ELR (cell line): ENCODE data around the gene ENTPD5.
"Not testable (repeated sequence)": the region's sequence is repeated elsewhere in the genome, so short reads cannot be mapped to it uniquely, and the experiment has no call there.

ENCODE experiments used
- DNase-seq: peaks from one replicate; pipeline ENCODE4 v3.0.0-alpha.2; 2015; ENCODE audit warnings: low read depth

ENTPD5 gene

GRCh38 chr14:73998726-73999125 lies 20.4 kb downstream of the ENTPD5 start:
- no peak for DNase-seq

DNA sequence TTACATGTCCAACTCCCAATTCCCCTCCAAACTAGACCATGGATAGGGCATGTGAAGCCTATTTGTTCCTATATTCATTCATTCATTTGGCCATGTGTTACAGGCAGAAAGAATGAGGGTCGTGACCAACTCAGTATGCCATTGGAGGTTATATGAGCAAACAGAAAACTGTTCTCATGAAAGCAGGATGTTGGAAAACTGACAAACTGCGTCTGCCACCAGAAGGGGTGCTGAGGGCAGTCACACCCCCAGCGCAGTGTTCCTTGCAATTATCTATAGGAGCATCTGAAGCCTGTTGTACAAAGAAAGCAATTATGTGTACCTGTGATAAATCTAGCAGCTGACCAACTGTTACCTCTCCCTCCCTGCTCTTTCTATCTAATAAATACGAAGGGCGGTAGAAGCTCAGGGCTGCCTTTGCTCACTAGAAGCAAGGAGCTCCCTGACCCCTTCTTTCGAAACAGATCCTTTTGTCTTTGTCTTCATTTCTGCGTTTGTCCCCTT lies 21.1 kb downstream of the ENTPD5 start:
- DNase-seq, result no peak

DNA sequence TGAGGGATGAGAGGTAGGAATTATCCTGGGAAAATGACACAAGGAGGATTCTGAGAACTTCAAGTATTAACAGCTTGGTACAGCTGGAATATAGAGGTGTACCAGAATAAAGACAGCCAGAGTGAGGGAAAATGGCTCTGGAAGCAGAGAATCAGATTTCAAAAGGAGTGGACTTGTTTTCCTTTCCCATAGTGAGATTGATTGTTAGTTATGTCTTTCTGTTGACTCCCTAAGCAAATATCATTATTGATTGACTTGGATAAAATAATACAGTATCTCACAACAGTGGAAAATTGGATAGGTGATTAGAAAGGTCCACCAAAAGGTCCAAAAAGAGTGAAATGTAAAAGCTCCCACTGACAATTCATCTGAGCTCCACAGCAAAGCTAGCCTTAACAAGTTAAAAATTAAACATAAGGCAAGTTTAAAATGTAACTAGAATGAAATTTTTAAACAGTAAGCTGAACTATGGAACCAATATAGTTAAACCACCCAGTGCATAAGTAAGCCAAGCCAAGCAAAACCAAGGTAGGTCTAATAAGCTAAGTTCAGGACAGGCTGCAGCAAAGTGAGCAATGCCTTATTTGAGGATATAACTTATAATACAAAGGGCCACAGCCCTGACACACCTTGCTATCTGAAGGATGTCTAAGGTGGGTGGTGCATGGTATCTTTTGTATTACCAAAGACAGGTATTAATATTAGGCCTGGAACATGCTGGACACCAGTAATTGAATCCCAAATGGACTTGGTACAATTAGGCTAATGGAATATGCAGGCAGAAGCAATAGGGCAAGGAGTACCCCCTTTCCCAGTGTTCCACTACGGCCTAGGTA lies 21.8 kb downstream of the ENTPD5 start:
- DNase-seq, result no peak

GRCh38 chr14:73996731-73997107 lies 22.4 kb downstream of the ENTPD5 start:
- no peak for DNase-seq

DNA sequence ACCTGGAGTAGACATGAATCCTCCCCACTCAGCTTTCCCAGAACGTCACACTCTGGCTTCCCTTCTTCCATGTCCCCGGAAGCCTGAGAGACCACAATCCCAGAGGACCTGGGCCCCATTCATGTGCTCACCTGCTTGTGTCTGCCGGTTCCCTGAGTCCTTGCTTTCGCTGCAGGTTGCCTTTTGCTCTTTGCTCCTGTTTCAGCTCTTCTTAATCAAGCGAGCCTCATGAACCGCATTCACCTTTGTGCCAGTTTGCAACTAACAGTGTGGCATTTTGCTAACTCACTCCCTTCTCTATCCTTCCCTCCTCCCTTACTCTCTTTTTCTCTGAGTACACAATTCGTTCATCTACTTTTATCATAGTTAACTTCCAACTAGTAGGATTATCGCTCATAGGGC lies 23.1 kb downstream of the ENTPD5 start:
- no peak for DNase-seq

- DNase-seq, result not testable (repeated sequence)
Observed at GRCh38 chr14:73994926-73995325, 24.2 kb downstream of the ENTPD5 start.

DNA sequence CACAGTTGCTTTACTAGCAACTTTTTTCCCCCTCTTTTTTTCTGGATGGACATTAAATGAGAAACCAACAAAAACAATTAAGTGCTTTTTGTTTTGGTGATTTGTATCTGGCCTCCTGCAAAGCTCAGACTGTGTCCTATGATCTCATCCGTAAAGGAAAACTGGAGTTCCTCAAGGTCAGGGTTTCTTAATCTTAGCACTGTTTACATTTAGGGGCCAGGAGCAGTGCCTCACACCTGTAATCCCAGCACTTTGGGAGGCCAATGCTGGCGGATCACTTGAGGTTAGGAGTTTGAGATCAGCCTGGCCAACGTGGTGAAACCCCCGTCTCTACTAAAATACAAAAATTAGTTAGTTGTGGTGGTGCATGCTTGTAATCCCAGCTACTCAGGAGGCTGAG lies 28.0 kb downstream of the ENTPD5 start:
- DNase-seq, result no peak

DNA sequence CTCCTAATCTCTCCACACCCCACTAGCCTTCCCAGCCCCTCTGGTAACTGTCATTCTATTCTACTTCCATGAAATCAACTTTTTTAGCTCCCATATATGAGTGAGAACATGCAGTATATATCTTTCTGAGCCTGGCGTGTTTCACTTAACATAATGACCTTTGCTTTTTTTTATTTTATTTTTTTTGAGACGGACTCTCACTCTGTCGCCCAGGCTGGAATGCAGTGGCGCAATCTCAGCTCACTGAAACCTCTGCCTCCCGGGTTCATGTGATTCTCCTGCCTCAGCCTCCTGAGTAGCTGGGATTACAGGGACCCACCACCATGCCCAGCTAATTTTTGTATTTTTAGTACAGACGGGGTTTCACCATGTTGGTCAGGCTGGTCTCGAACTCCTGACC lies 30.4 kb downstream of the ENTPD5 start:
- DNase-seq, result not testable (repeated sequence)

DNA sequence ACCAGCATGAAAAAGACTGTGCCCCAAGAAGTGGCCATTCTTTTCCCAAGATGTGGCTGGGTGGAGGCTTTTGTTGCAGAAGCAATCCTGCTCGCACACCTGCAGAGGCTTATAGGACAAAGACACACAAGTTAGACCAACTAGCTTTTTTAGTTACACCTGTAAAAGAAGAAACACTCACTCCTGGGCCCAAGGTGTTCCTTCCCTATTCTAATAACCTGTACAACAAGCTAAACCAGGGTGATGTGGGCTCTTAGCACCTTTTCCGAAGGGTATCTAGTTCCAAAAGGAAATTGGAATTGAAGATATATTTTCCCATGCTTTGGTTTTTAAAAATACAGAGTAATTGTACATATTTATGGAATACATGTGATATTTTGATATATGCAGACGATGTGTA lies 31.0 kb downstream of the ENTPD5 start:
- DNase-seq, result no peak

DNA sequence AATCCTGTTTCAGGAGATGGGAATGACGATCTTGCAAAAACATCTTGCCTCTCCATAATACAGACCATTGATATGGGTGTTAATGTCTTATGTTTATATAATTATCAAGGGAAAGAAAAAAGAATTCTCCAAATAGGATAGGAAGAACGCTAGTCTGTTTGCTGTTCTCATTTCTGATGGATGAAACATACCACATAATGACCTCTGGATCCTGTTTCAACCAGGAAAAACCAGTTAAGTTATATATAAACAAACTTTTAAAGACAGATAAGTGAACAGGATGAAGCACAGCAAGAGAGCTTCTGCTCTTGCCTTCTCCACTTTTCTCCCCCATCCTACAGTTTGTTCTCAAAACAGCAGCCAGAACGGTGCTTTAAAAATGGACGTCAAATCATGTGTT lies 41.2 kb downstream of the ENTPD5 start:
- peak; percentile 3 for DNase-seq

GRCh38 chr14:73976125-73976524 lies 43.0 kb downstream of the ENTPD5 start:
- no peak for DNase-seq

DNA sequence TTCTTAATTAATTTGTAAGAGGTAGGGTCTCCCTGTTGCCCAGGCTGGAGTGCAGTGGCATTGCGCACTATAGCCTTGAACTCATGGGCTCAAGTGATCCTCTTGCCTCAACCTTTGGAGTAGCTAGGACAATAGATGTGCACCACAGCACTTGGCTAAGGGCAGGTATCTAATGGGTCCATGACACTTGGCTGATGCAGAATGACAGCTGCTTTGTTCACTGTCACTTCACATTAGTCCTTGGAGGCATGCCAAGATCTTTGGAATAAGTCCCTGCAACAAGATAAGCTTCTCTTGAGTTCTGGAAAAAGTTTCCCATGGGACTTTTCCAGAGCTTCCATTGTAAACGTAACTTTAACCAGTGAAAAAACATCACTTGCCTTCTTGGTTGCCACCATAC lies 45.6 kb downstream of the ENTPD5 start:
- DNase-seq, result no peak

DNA sequence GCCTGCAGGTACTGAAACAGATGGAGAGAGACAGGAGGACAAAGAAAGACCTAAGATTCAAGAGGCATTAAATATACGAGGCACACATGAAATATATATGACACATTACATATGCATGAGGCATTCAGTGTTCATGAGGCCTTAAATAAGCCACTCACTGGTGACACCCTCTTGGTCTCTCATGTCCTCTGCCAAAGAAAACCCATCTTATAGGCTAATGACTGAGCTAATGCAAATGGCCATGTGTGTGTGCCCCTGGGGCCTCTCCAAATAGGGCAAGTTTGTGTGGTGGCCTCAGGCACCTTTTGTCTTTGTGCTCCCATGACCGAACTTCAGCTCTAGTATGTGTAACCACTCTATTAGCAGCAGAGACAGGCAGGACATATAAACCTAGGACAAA lies 50.2 kb downstream of the ENTPD5 start:
- DNase-seq, result no peak

DNA sequence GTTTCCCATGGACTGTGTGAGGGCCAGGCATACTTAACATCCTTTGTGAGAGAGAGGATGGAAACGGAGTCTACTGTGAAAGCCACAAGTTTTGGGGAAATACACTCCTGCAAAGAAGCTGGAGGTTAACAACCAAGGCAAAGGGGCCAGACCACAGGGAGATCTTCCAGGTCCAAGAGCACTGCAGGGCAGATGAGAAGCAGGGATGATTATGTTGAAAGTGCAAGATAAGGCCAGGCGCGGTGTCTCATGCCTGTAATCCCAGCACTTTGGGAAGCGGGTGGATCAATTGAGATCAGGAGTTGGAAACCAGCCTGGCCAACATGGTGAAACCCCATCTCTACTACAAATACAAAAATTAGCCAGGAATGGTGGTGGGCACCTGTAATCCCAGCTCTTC lies 53.9 kb downstream of the ENTPD5 start:
- DNase-seq, result no peak

DNA sequence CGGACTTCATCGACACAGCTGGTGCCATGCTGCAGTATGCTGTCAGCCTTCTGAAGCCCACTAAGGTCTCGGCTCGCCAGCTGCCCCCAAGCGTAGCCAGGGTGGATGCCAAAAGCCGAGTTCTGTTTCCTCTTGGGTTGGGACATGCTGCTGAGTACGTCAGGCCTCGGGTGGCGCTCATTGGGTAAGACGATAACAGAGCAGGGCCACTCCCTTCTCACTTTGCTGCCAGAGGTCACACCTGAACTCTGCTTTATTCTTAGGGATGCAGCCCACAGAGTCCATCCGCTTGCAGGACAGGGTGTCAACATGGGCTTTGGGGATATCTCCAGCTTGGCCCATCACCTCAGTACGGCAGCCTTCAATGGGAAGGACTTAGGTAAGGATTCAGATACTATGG lies 57.9 kb downstream of the ENTPD5 start:
- DNase-seq, result no peak

GRCh38 chr14:73958591-73958990 lies 60.5 kb downstream of the ENTPD5 start:
- no peak for DNase-seq

- no peak for DNase-seq
Observed at GRCh38 chr14:73955674-73956073, 63.4 kb downstream of the ENTPD5 start.

- no peak for DNase-seq
Observed at GRCh38 chr14:73953731-73954130, 65.4 kb downstream of the ENTPD5 start.

DNA sequence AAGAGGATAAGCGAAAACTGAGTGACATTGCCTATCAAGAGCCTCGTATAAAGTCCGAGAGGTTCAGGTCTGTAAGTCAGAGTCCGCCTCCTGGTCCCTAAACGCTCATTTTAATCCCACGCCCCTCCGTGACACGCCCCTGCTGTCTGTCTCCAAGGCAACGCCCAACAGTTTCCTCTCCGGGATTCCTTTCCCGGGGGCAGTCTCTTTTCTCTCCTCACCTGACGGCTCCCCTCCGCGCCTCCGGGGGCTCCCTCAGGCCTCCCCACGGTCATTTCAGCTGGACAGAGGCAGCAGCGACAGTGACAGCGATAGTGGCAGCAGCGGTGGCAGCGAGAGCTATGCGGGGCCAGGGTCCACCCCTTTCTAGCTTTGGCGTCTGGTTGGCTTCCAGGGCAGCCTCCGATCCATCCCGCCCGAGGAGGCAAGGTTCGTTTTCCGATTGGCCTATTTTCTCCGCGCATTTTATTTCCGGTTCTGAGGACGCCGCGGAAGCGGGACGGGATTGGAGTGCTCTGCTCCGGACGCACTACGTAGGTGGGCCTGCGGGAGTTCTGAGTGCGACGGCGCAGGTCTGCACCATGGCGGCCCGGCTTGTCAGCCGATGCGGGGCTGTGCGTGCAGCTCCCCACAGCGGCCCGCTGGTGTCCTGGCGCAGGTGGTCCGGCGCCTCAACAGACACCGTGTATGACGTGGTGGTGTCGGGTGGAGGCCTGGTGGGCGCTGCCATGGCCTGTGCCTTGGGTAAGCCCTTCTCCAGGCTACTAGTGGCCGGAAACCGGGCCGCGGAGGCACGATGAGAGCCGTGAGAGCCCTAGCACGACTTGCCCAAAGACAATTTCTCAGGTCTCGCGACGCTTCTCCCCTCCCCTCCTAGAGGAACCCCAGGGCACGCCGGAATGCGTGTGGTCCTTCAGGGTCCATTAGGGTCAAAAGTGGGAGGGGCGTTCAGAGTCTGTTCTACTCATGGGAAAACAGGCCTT lies 69.0 kb downstream of the ENTPD5 start, which contains the start of the genes COQ6 and FAM161B:
COQ6 (plus strand) TSS at position 551 of the 983 bp plus-strand sequence; CDS start at position 582, 31 bp downstream.
FAM161B (minus strand) TSS at position 343 of the 983 bp plus-strand sequence; CDS start at position 275, 68 bp downstream.
- peak; percentile 99 for DNase-seq

DNA sequence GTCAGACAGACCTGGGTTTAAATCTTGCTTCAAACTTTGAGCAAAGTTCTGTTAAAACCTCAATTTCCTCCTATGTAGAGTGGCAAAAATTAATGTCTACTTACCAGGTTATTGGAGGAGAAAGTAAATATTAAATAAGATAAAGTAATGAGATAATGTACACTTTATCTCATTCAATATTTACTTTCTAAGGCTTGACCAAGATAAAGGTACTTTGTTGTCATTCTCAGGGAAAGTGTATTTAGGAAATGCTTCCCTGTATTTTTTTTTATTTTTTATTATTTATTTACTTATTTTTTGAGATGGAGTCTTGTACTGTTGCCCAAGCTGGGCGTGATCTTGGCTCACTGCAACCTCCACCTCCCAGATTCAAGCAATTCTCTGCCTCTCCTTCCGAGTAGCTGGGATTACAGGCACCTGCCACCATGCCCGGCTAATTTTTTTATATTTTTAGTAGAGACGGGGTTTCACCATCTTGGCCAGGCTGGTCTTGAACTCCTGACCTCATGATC lies 73.9 kb downstream of the ENTPD5 start:
- DNase-seq, result no peak

DNA sequence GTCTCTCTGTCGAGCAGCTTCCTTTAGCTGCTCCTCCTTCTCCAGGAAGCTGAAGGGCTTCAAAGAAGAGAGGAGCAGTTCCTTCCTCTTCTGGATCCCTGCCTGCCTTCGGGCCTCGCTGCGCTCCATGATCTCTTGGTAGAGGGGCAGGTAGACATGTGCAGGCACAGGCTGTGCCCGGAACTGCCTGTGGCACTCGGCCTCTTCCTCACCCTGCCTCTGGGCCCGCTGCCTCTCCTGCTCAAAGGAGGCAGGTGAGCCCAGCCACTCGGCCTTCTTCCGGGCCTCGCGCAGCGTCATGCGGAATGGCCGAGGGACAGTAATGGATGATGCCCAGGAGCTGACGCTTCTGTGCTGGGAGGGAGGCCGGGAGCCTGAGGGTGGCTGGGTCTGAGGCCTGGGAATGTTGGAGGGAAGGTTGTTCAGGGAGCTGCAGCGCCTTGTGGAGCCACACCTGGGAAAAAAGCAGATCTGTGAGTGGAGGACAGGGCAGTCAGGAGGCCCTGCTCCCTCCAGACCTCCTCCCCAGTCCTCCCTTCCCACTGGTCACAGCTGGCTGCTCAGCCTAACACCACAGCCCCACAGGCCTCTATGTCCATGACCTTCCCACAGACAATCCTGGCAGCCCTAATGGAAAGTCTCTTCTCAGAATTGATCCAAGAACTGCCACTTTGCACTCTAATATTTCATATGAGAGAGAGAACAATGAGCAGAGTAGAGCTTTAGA lies 74.5 kb downstream of the ENTPD5 start:
- no peak for DNase-seq

DNA sequence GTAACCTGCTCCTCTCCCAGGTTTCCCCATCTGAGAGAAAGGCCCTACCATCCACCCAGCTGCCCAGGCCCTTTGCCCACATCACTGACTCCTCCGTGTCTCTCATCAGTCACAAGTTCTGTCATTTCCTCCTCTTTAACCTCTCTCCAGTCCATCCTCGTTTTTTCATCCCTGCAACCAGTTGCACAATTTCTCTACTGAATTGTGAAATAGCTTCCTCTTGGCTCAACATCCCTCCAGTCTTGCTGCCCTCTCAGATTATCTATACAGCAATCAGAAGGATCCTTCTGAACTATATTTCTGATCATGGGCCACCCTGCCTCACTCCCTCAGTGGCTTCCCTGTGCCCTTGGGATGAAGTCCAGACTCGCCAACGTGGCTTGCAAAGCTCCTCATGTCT lies 76.0 kb downstream of the ENTPD5 start:
- DNase-seq, result peak; percentile 74
